ENCODE results near the gene ZNF423. TPM values are rescaled to one million over a fixed set of nuclear protein-coding genes. Genes with fewer than 3 reads are reported as not detected.

ZNF423 gene
- total and polyA plus RNA-seq, 2 of the 13 experiments (the other 11 are each of a cell fraction or from before 2014, with no cell fraction given): 0.07 to 0.31 TPM

GRCh38 chr16:49651996-49652395 is 203.9 kb downstream of the ZNF423 start (continued):
- no peak for TF ChIP-seq DZIP1 (CRISPR knock-in tag; IDR thresholded peaks at IDR 0.05)
- TF ChIP-seq ATF4 (CRISPR knock-in tag; IDR thresholded peaks at IDR 0.05): no peak
- no peak for TF ChIP-seq ARID2 (CRISPR knock-in tag; IDR thresholded peaks at IDR 0.05; ENCODE audit: borderline replicate concordance)
- no peak for TF ChIP-seq ZNF704 (CRISPR knock-in tag; IDR thresholded peaks at IDR 0.05; ENCODE audit: borderline replicate concordance)
- no peak for TF ChIP-seq ZFP62 (CRISPR knock-in tag; IDR thresholded peaks at IDR 0.05)
- no peak for TF ChIP-seq ZFAT (CRISPR knock-in tag; conservative IDR thresholded peaks at IDR 0.05)
- TF ChIP-seq PHF21A (CRISPR knock-in tag; IDR thresholded peaks at IDR 0.05): no peak
- TF ChIP-seq HNRNPK (IDR thresholded peaks at IDR 0.05; ENCODE audit: low read depth, low read length, poor library complexity, severe bottlenecking): no peak
- no peak for TF ChIP-seq SOX5 (CRISPR knock-in tag; IDR thresholded peaks at IDR 0.05; ENCODE audit: borderline replicate concordance)
- no peak for TF ChIP-seq HNRNPLL (IDR thresholded peaks at IDR 0.05; ENCODE audit: low read depth, low read length, poor library complexity, severe bottlenecking)
- no peak for TF ChIP-seq RCOR2 (CRISPR knock-in tag; IDR thresholded peaks at IDR 0.05)

All from HepG2 (cell line).